Measurements from ENCODE around the gene IKZF4. TPM values are rescaled to one million over a fixed set of nuclear protein-coding genes. Genes with fewer than 3 reads are reported as not detected.
"Not testable (repeated sequence)": the region's sequence is repeated elsewhere in the genome, so short reads cannot be mapped to it uniquely, and the experiment has no call there.

IKZF4 gene
- total RNA-seq, 3 donors from 2014 or later: 9.4 to 14.6 (median 10.5) TPM

DNA sequence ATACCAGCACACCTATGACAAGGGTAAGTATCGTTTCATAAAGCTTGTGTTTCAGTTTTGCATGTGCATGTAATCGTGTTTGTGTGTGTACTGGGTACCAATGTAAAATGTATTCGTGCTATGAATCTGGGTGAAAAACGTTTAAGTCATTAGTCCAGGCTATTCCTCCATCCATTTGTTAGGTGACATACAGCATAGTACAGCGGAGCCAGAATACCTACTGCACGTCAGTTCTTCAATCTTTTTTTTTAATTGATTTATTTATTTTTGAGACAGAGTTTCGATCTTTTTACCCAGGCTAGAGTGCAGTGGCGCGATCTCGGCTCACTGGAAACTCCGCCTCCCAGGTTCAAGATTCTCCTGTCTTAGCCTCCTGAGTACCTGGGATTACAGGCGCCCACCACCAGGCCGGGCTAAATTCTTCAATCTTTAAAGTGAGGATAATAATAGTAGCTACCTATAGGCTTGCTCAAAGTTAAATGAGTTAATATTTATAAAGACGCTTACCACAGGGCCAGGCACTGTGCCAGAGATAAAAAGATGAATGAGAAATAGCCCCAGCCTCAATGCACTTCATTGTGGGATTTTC is 20.2 kb downstream of the IKZF4 start:
- Mint-ChIP-seq H3K4me1 (ENCODE audit: low read depth) (peaks cover 34% of the 10 kb centered on the region), H3K9me3 (no peaks in the 10 kb centered on the region), H3K4me3 (peak overlapping the region; percentile 99), H3K36me3 (ENCODE audit: insufficient read depth) (peaks cover 22% of the 10 kb centered on the region), H3K27me3 (ENCODE audit: low read depth) (no peaks in the 10 kb centered on the region)
- DNase-seq (no peak), ATAC-seq (no peak)

GRCh38 chr12:56041552-56042429 is 20.9 kb downstream of the IKZF4 start, which contains the start of gene RPS26:
RPS26 (plus strand) TSS chr12:56041918; CDS start chr12:56042167, 249 bp downstream.
- peak; percentile 92 to 93 for ATAC-seq
- Mint-ChIP-seq H3K4me1 (ENCODE audit: low read depth) (peaks cover 41% of the 10 kb centered on the region), H3K36me3 (ENCODE audit: insufficient read depth) (peaks cover 24% of the 10 kb centered on the region), H3K4me3 (peak within 1 kb of the TSS; percentile 99), H3K27me3 (ENCODE audit: low read depth) (no peaks in the 10 kb centered on the region), H3K9me3 (no peaks in the 10 kb centered on the region)
- peak; percentile 87 for DNase-seq

- not testable (repeated sequence) for DNase-seq; ATAC-seq; H3K27me3 Mint-ChIP-seq (ENCODE audit: low read depth); H3K9me3 Mint-ChIP-seq
- H3K4me1 Mint-ChIP-seq (ENCODE audit: low read depth): peaks cover 45% of the 10 kb centered on the region
- peaks cover 22% of the 10 kb centered on the region for H3K36me3 Mint-ChIP-seq (ENCODE audit: insufficient read depth)
- peak overlapping the region; percentile 99 for H3K4me3 Mint-ChIP-seq
Observed at GRCh38 chr12:56042430-56042813, 21.6 kb downstream of the IKZF4 start.

DNA sequence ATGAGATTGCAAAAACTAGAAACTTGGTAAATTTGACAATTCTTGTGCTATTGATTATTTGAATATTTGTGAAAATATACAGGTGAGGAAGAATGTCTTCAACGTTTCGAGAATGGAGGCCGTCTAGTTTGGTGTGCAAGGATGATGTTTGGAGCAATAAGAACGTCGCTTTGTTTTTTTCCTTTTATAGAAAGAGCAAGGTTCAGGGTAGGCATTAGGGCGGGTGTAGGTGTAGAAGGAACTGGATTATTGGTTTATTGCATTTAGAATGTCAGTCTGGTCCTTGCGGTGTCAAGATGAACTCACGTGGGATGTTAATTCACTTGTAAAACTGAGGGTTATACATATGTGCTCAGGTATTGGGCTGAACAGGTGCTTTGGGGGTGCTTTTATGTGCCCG is 22.0 kb downstream of the IKZF4 start:
- peak overlapping the region; percentile 99 for H3K4me3 Mint-ChIP-seq

DNA sequence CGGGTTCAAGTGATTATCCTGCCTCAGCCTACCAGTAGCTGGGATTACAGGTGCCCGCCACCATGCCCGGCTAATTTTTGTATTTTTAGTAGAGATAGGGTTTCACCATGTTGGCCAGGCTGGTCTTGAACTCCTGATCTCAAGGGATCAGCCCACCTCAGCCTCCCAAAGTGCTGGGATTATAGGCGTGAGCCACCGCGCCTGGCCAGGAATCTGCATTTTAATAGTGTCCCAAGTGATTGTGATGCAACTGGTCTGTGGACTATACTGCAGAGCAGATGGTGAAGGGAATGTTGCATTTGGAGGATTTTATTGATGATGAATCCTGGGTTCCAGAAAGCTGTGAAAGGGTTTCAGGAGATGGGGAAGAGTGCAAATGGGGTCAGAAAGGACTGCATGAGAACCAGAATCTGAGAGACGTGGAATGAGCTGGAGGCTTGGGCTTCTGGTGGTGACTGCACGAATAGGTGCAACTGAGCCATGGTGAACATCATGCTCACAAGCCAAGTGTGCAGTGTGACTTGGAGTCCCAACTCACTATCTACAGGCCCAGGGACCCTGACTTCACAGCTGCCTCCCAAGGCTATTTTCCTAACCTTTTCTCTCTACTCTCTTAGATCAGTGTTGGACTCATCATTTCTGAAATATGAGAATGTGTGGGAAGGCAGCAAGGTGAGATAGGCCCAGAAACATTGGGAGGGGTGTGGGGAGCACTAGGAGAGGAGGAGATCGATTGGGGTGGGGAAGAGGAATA is 25.4 kb downstream of the IKZF4 start:
- no peak overlapping the region for H3K4me3 Mint-ChIP-seq
- ATAC-seq (no peak), DNase-seq (no peak)
- H3K27me3 Mint-ChIP-seq (ENCODE audit: low read depth): no peaks in the 10 kb centered on the region
- peaks cover 30% of the 10 kb centered on the region for H3K4me1 Mint-ChIP-seq (ENCODE audit: low read depth)
- H3K36me3 Mint-ChIP-seq (ENCODE audit: insufficient read depth): peaks cover 22% of the 10 kb centered on the region
- no peaks in the 10 kb centered on the region for H3K9me3 Mint-ChIP-seq

More for the DNA sequence above, 22.0 kb downstream of the IKZF4 start:
- ATAC-seq: no peak
- no peak for DNase-seq
- Mint-ChIP-seq H3K9me3 (no peaks in the 10 kb centered on the region), H3K4me1 (ENCODE audit: low read depth) (peaks cover 44% of the 10 kb centered on the region), H3K27me3 (ENCODE audit: low read depth) (no peaks in the 10 kb centered on the region), H3K36me3 (ENCODE audit: insufficient read depth) (peaks cover 22% of the 10 kb centered on the region)

- H3K27me3 Mint-ChIP-seq (ENCODE audit: low read depth): no peaks in the 10 kb centered on the region
- peaks cover 3% of the 10 kb centered on the region for H3K4me1 Mint-ChIP-seq (ENCODE audit: low read depth)
- no peak for DNase-seq
- H3K9me3 Mint-ChIP-seq: no peaks in the 10 kb centered on the region
- no peak overlapping the region for H3K4me3 Mint-ChIP-seq
- no peaks in the 10 kb centered on the region for H3K36me3 Mint-ChIP-seq (ENCODE audit: insufficient read depth)
- no peak for ATAC-seq
Observed at GRCh38 chr12:56053407-56053893, 32.6 kb downstream of the IKZF4 start.

DNA sequence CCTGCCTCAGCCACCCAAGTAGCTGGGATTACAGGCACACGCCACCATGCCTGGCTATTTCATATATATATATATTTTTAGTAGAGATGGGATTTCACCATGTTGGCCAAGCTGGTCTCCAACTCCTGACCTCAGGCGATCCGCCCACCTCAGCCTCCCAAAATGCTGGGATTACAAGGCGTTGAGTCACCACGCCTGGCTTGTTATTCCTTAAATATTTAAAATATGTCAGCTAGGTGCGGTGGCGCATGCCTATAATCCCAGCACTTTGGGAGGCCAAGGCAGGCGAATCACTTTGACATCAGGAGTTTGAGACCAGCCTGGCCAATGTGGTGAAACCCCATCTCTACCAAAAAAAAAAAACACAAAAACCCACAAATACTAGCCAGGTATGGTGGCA is 39.1 kb downstream of the IKZF4 start:
- not testable (repeated sequence) for DNase-seq; H3K27me3 Mint-ChIP-seq (ENCODE audit: low read depth); ATAC-seq; H3K36me3 Mint-ChIP-seq (ENCODE audit: insufficient read depth); H3K4me1 Mint-ChIP-seq (ENCODE audit: low read depth); H3K4me3 Mint-ChIP-seq; H3K9me3 Mint-ChIP-seq

- H3K4me3 Mint-ChIP-seq: no peak overlapping the region
- H3K36me3 Mint-ChIP-seq (ENCODE audit: insufficient read depth): no peaks in the 10 kb centered on the region
- H3K27me3 Mint-ChIP-seq (ENCODE audit: low read depth): no peaks in the 10 kb centered on the region
- ATAC-seq (no peak), DNase-seq (no peak)
- no peaks in the 10 kb centered on the region for H3K4me1 Mint-ChIP-seq (ENCODE audit: low read depth)
- H3K9me3 Mint-ChIP-seq: no peaks in the 10 kb centered on the region
Observed at GRCh38 chr12:56061982-56062381, 41.1 kb downstream of the IKZF4 start.

DNA sequence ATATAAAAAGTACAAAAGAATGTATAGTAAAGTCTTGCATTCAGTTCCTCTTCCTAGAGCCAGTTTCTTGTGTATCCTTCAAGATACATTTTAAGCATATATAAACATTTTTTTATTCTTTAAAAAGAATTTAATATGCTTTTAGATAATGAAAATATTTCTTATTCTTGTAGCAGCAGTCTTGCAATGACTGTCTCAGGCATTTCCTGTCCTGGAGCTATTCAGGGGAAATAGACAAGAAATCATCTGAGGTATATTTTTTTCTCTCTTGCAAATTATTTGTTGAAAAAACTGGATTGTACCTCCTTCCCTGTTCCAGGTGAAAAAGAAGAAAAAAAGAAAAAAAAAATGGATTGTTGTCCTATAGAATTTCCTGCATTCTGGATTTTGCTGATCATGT is 42.2 kb downstream of the IKZF4 start:
- DNase-seq: no peak
- Mint-ChIP-seq H3K27me3 (ENCODE audit: low read depth) (no peaks in the 10 kb centered on the region), H3K4me3 (no peak overlapping the region), H3K36me3 (ENCODE audit: insufficient read depth) (no peaks in the 10 kb centered on the region), H3K9me3 (no peaks in the 10 kb centered on the region), H3K4me1 (ENCODE audit: low read depth) (no peaks in the 10 kb centered on the region)
- no peak for ATAC-seq

- H3K36me3 Mint-ChIP-seq (ENCODE audit: insufficient read depth): no peaks in the 10 kb centered on the region
Observed at GRCh38 chr12:56071648-56072047, 50.8 kb downstream of the IKZF4 start.

GRCh38 chr12:56074396-56074795 is 53.6 kb downstream of the IKZF4 start:
- DNase-seq (no peak), ATAC-seq (no peak)
- no peaks in the 10 kb centered on the region for H3K9me3 Mint-ChIP-seq
- no peaks in the 10 kb centered on the region for H3K36me3 Mint-ChIP-seq (ENCODE audit: insufficient read depth)
- H3K4me3 Mint-ChIP-seq: no peak overlapping the region
- peaks cover 3% of the 10 kb centered on the region for H3K4me1 Mint-ChIP-seq (ENCODE audit: low read depth)
- H3K27me3 Mint-ChIP-seq (ENCODE audit: low read depth): peaks cover 2% of the 10 kb centered on the region

More at GRCh38 chr12:56071648-56072047, 50.8 kb downstream of the IKZF4 start:
- no peaks in the 10 kb centered on the region for H3K4me1 Mint-ChIP-seq (ENCODE audit: low read depth)
- DNase-seq (no peak), ATAC-seq (no peak)
- no peaks in the 10 kb centered on the region for H3K9me3 Mint-ChIP-seq
- H3K4me3 Mint-ChIP-seq: no peak overlapping the region
- H3K27me3 Mint-ChIP-seq (ENCODE audit: low read depth): peaks cover 2% of the 10 kb centered on the region

GRCh38 chr12:56077966-56078365 is 57.1 kb downstream of the IKZF4 start:
- not testable (repeated sequence) for H3K9me3 Mint-ChIP-seq; DNase-seq; ATAC-seq; H3K36me3 Mint-ChIP-seq (ENCODE audit: insufficient read depth); H3K4me3 Mint-ChIP-seq
- peaks cover 14% of the 10 kb centered on the region for H3K4me1 Mint-ChIP-seq (ENCODE audit: low read depth)
- H3K27me3 Mint-ChIP-seq (ENCODE audit: low read depth): peaks cover 13% of the 10 kb centered on the region

DNA sequence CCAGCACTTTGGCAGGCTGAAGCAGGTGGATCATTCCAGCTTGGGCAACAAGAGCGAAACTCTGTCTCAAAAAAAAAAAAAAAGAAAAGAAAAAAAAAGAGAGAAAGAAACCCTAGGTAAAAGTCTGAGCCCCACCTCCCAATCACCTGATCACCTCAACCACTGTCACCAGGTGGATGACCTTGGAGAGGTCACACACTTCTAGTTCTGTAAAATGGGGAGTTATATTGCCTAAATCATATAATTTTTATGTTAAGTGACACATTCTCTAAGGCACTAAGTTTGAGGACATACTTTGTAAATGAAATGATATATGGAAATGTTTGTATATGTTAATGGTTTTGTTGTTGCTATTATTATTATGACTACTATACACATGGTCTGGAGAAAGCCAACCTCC is 57.6 kb downstream of the IKZF4 start:
- no peaks in the 10 kb centered on the region for H3K36me3 Mint-ChIP-seq (ENCODE audit: insufficient read depth)
- H3K4me1 Mint-ChIP-seq (ENCODE audit: low read depth): peaks cover 14% of the 10 kb centered on the region
- peak overlapping the region; percentile 80 for H3K4me3 Mint-ChIP-seq
- DNase-seq (no peak), ATAC-seq (no peak)
- H3K27me3 Mint-ChIP-seq (ENCODE audit: low read depth): peaks cover 12% of the 10 kb centered on the region
- H3K9me3 Mint-ChIP-seq: no peaks in the 10 kb centered on the region
